GM19240 (cell line): ENCODE measurements around the gene HIP1.
"Not testable (repeated sequence)": the region's sequence is repeated elsewhere in the genome, so short reads cannot be mapped to it uniquely, and the experiment has no call there.

ENCODE experiments used
- DNase-seq: peaks from one replicate; pipeline ENCODE4 v3.0.0; 2011; ENCODE audit warnings: low spot score; ENCODE audit not compliant: insufficient read length

The HIP1 gene

GRCh38 chr7:75616421-75617167, 122.1 kb downstream of the HIP1 start:
- DNase-seq = no peak

- DNase-seq = no peak
These were observed 124.3 kb downstream of the HIP1 start for GRCh38 chr7:75614401-75614800.

- DNase-seq = no peak
These were observed 125.4 kb downstream of the HIP1 start for GRCh38 chr7:75613351-75613750.

- no peak for DNase-seq
These were observed 127.1 kb downstream of the HIP1 start for GRCh38 chr7:75611557-75612178.

GRCh38 chr7:75609416-75609815, 129.3 kb downstream of the HIP1 start:
- DNase-seq = not testable (repeated sequence)

- no peak for DNase-seq
These were observed 130.2 kb downstream of the HIP1 start for GRCh38 chr7:75608451-75609122.

- no peak for DNase-seq
These were observed 134.3 kb downstream of the HIP1 start for GRCh38 chr7:75604408-75604807.

- DNase-seq = not testable (repeated sequence)
These were observed 135.9 kb downstream of the HIP1 start for GRCh38 chr7:75602831-75603230.

GRCh38 chr7:75601539-75601938, 137.2 kb downstream of the HIP1 start:
- DNase-seq = no peak

- DNase-seq = not testable (repeated sequence)
These were observed 138.0 kb downstream of the HIP1 start for GRCh38 chr7:75600748-75601147.

GRCh38 chr7:75599244-75599781, 139.4 kb downstream of the HIP1 start:
- no peak for DNase-seq

GRCh38 chr7:75596727-75597614, 141.8 kb downstream of the HIP1 start:
- DNase-seq = no peak

- no peak for DNase-seq
These were observed 143.0 kb downstream of the HIP1 start for GRCh38 chr7:75595766-75596165.

- not testable (repeated sequence) for DNase-seq
These were observed 145.1 kb downstream of the HIP1 start for GRCh38 chr7:75593500-75594184.

- DNase-seq = no peak
These were observed 147.1 kb downstream of the HIP1 start for GRCh38 chr7:75591467-75592255.

- no peak for DNase-seq
These were observed 148.3 kb downstream of the HIP1 start for GRCh38 chr7:75590373-75591005.

- no peak for DNase-seq
These were observed 154.4 kb downstream of the HIP1 start for GRCh38 chr7:75584354-75584753.

- DNase-seq = no peak
These were observed 155.5 kb downstream of the HIP1 start for GRCh38 chr7:75583255-75583654.

- no peak for DNase-seq
These were observed 158.8 kb downstream of the HIP1 start for GRCh38 chr7:75579899-75580298.
